ENCODE measurements around the gene SAMD10. TPM values are rescaled to one million over a fixed set of nuclear protein-coding genes. Genes with fewer than 3 reads are reported as not detected.

Gene SAMD10
- total RNA-seq (1 to 10 TPM; 3.3 to 4.9 (median 3.8) TPM), polyA plus RNA-seq (4.8 TPM)
- long read RNA-seq, donor 1, transcript SAMD10-201 (5 exons, 2,181 nt): major isoform, 7 of 7 reads
- long read RNA-seq, donor 1, partial matches to known transcripts: 0 of 7 reads
- long read RNA-seq, donor 1, other reads (novel, unspliced or antisense): 0 of 7 reads
- long read RNA-seq, donor 2, partial matches to known transcripts: 2 of 9 reads
- long read RNA-seq, donor 2, other reads (novel, unspliced or antisense): 5 of 9 reads
- long read RNA-seq, donor 3, transcript SAMD10-201 (5 exons, 2,181 nt): major isoform, 8 of 17 reads
- long read RNA-seq, donor 3, partial matches to known transcripts: 2 of 17 reads
- long read RNA-seq, donor 3, other reads (novel, unspliced or antisense): 7 of 17 reads
- long read RNA-seq, donor 4, partial matches to known transcripts: 2 of 4 reads
- long read RNA-seq, donor 4, other reads (novel, unspliced or antisense): 0 of 4 reads

DNA sequence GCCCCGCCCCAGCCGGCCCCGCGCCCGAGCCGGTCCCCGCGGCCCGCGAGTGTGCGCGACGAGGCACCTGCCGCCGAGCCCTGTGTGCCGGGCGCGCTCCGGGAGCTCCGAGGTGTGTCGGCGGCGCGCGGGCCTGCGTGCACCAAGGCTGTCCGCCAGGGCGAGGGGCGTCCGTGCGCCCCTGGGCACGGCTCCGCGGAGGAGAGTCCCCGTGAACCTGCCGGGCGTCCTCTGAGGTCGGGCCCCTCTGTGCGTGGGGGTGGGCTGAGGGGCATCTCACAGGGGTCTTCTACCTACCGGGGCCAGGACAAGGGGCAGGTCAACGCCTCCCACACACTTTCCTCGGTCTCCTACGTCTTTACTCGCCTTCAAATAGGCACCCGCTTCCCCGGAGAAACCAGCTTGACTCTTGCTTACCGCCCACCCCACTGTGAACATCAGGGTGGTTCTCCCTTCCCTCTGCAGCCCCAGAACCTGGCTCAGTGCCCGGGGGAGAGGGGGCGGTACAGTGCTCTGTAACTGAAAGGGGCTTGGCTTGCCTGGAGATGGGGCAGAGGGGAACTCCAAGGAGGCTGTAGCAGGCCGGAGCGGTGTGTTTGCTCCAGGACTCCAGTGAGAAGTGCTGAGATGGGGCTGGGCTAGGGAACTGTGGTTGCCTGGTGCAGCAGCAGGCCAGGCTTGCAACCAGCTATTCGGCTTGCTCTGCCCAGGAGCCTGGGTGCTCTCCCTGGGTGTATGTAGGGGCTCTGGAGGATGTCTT is at the start of gene SAMD10:
Gene SAMD10 (minus strand): TSS at position 86 of the 760 bp plus-strand sequence. CDS start 175 bp downstream, outside the sequence.
- DNase-seq: peak; percentile 54 to 84 (median 75)
- no peaks in the 10 kb centered on the region for H3K9me3 ChIP-seq (ENCODE audit: control insufficient read depth, low read length)
- peak within 1 kb of the TSS; percentile 42 for H3K4me3 ChIP-seq (ENCODE audit: low read length)
- peak within 1 kb of the TSS; percentile 67 for H3K27ac ChIP-seq (ENCODE audit: low read length)
- peaks cover 6% of the 10 kb centered on the region for H3K4me1 ChIP-seq (ENCODE audit: control insufficient read depth, insufficient read depth, low read length)
- no peaks in the 10 kb centered on the region for H3K27me3 ChIP-seq (ENCODE audit: control insufficient read depth, insufficient read depth)
- 2% methylated on average over 52 of the region's 52 CpGs for WGBS
- peak in 1 of 2 donors; percentile 4 for ATAC-seq
- intact Hi-C loops (cut with DNase I): loop anchor here in 3 of 4 donors (10.0 kb wide), 5 partner anchors 75 to 445 kb away; partner anchors contain the start of genes DNAJC5 (in 1 of the 3), PTK6 (in 1 of the 3), RTEL1 (in 1 of the 3) and STMN3 (in 1 of the 3)

- peak in 2 of 3 donors; percentile 21 to 44 for DNase-seq
- H3K4me3 ChIP-seq (ENCODE audit: low read length): no peak overlapping the region
- no peaks in the 10 kb centered on the region for H3K4me1 ChIP-seq (ENCODE audit: control insufficient read depth, insufficient read depth, low read length)
- intact Hi-C loops (cut with DNase I): no loop called here
- ATAC-seq: no peak
- no peaks in the 10 kb centered on the region for H3K9me3 ChIP-seq (ENCODE audit: control insufficient read depth, low read length)
- H3K27me3 ChIP-seq (ENCODE audit: control insufficient read depth, insufficient read depth): no peaks in the 10 kb centered on the region
- WGBS: 89% methylated on average over 24 of the region's 24 CpGs
- no peak overlapping the region for H3K27ac ChIP-seq (ENCODE audit: low read length)
Measured at GRCh38 chr20:64027981-64028685, 48.7 kb upstream of the SAMD10 start.

GRCh38 chr20:64025826-64026412 is 46.5 kb upstream of the SAMD10 start:
- H3K4me3 ChIP-seq (ENCODE audit: low read length): no peak overlapping the region
- 96% methylated on average over 29 of the region's 29 CpGs for WGBS
- ATAC-seq (peak in 1 of 2 donors; percentile 6), DNase-seq (peak in 1 of 3 donors; percentile 41)
- intact Hi-C loops (cut with DNase I): no loop called here
- H3K4me1 ChIP-seq (ENCODE audit: control insufficient read depth, insufficient read depth, low read length): no peaks in the 10 kb centered on the region
- H3K27ac ChIP-seq (ENCODE audit: low read length): no peak overlapping the region
- H3K9me3 ChIP-seq (ENCODE audit: control insufficient read depth, low read length): no peaks in the 10 kb centered on the region
- H3K27me3 ChIP-seq (ENCODE audit: control insufficient read depth, insufficient read depth): no peaks in the 10 kb centered on the region

- intact Hi-C loops (cut with DNase I): no loop called here
- Histone ChIP-seq H3K27ac (ENCODE audit: low read length) (no peak overlapping the region), H3K4me1 (ENCODE audit: control insufficient read depth, insufficient read depth, low read length) (no peaks in the 10 kb centered on the region), H3K9me3 (ENCODE audit: control insufficient read depth, low read length) (no peaks in the 10 kb centered on the region), H3K4me3 (ENCODE audit: low read length) (no peak overlapping the region), H3K27me3 (ENCODE audit: control insufficient read depth, insufficient read depth) (no peaks in the 10 kb centered on the region)
- DNase-seq (no peak), ATAC-seq (no peak)
- WGBS: 96% methylated on average over 18 of the region's 18 CpGs
Measured at GRCh38 chr20:64025101-64025825, 45.8 kb upstream of the SAMD10 start.

GRCh38 chr20:64024141-64024990 is 44.9 kb upstream of the SAMD10 start:
- DNase-seq: no peak
- no peaks in the 10 kb centered on the region for H3K27me3 ChIP-seq (ENCODE audit: control insufficient read depth, insufficient read depth)
- no peak overlapping the region for H3K27ac ChIP-seq (ENCODE audit: low read length)
- intact Hi-C loops (cut with DNase I): loop anchor here in 1 of 4 donors (1.0 kb wide), 1 partner anchor 14 kb away; no protein-coding TSS in a partner anchor
- no peaks in the 10 kb centered on the region for H3K9me3 ChIP-seq (ENCODE audit: control insufficient read depth, low read length)
- H3K4me3 ChIP-seq (ENCODE audit: low read length): no peak overlapping the region
- no peaks in the 10 kb centered on the region for H3K4me1 ChIP-seq (ENCODE audit: control insufficient read depth, insufficient read depth, low read length)
- no peak for ATAC-seq
- WGBS: 91% methylated on average over 17 of the region's 17 CpGs

DNA sequence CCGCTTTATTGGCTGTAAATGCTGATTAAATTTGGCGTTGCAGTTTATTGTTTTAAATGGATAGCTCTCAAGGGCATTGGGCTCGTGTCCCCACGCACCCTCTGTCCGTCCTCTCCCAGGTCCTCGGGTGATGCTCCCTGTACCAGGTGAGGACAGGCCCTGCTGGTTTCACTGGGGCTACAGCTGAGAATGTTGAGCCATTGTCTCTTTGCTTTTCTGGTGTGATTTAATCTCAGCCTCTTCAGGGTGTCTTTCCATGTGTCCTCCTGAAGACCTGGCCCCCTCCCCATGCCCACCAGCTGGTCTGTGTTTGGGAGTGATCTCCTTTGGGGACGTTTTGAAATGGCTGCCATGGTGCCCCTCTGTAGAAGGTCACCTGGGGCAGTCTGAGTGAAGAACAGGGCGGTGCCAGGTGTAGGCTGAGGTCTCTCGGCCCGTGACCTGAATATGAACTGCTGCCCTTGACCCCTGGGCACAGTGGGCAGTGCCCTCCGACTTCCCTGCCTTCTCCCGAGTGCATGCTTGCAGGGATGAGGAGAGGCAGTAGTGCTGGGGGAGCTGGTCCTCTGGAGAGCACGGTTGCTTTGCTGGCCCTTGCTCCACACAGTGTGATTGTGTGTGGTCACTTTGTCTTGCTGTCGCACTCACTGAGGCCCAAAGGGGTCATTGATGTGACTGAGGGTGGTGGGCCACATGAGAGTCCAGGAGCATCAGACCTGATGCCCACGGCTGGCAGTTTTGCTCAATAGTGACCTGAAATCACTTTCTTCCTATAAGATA is 44.1 kb upstream of the SAMD10 start:
- peak in 1 of 3 donors; percentile 3 for DNase-seq
- intact Hi-C loops (cut with DNase I): loop anchor here in 1 of 4 donors (1.0 kb wide), 1 partner anchor 13 kb away; no protein-coding TSS in a partner anchor

DNA sequence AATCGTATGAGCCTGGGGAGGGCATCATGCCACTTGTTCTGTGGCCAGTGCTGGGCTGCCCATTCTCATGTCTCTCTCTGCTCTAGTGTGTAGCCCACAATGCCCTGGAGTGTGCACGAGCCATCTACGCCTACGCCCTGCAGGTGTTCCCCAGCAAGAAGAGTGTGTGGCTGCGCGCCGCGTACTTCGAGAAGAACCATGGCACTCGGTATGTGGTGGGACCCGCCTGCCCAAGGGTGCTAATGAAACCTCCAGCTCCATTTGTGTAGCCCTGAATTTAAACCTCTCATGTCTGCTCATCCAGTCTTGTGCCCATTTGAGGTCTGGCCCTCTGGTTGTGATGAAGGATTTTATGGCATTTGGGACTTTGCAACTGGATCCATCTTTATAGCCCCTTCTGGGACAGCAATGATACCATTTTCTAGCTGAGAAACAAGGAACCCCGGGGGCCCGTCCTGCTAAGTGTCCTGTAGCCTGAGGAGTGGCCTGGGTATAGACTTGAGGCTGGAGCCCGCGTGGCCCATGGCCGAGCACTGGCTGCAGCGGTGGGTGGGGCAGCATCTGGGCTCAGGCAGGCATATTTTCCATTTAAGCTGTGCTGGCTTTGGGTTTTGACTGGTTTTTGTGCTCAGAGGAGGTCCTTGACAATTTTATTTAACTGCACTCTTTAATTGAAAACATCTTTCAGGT is 43.4 kb upstream of the SAMD10 start:
- no peaks in the 10 kb centered on the region for H3K27me3 ChIP-seq (ENCODE audit: control insufficient read depth, insufficient read depth)
- H3K4me1 ChIP-seq (ENCODE audit: control insufficient read depth, insufficient read depth, low read length): no peaks in the 10 kb centered on the region
- H3K9me3 ChIP-seq (ENCODE audit: control insufficient read depth, low read length): no peaks in the 10 kb centered on the region
- H3K4me3 ChIP-seq (ENCODE audit: low read length): no peak overlapping the region
- intact Hi-C loops (cut with DNase I): no loop called here
- ATAC-seq: no peak
- DNase-seq: no peak
- WGBS: 95% methylated on average over 17 of the region's 17 CpGs
- H3K27ac ChIP-seq (ENCODE audit: low read length): no peak overlapping the region

More for the DNA sequence above, 44.1 kb upstream of the SAMD10 start:
- Histone ChIP-seq H3K27me3 (ENCODE audit: control insufficient read depth, insufficient read depth) (no peaks in the 10 kb centered on the region), H3K4me1 (ENCODE audit: control insufficient read depth, insufficient read depth, low read length) (no peaks in the 10 kb centered on the region), H3K4me3 (ENCODE audit: low read length) (no peak overlapping the region), H3K27ac (ENCODE audit: low read length) (no peak overlapping the region), H3K9me3 (ENCODE audit: control insufficient read depth, low read length) (no peaks in the 10 kb centered on the region)
- 89% methylated on average over 15 of the region's 15 CpGs for WGBS
- no peak for ATAC-seq

GRCh38 chr20:64021124-64021975 is 41.9 kb upstream of the SAMD10 start:
- DNase-seq: no peak
- H3K27ac ChIP-seq (ENCODE audit: low read length): no peak overlapping the region
- intact Hi-C loops (cut with DNase I): no loop called here
- no peak overlapping the region for H3K4me3 ChIP-seq (ENCODE audit: low read length)
- no peaks in the 10 kb centered on the region for H3K9me3 ChIP-seq (ENCODE audit: control insufficient read depth, low read length)
- WGBS: 94% methylated on average over 36 of the region's 36 CpGs
- no peaks in the 10 kb centered on the region for H3K27me3 ChIP-seq (ENCODE audit: control insufficient read depth, insufficient read depth)
- no peaks in the 10 kb centered on the region for H3K4me1 ChIP-seq (ENCODE audit: control insufficient read depth, insufficient read depth, low read length)
- no peak for ATAC-seq

All from right cardiac atrium (tissue), 5 donors.